GM21576 (cell line): ENCODE data around the gene TENT5A.
"Not testable (repeated sequence)": the region's sequence is repeated elsewhere in the genome, so short reads cannot be mapped to it uniquely, and the experiment has no call there.

Experiments used
- ATAC-seq: cut with Tn5 transposase; IDR thresholded peaks from one replicate; pipeline ENCODE4 v1.9.1; 2021; ENCODE audit warnings: mild to moderate bottlenecking, moderate library complexity; ENCODE audit not compliant: unreplicated experiment

Gene TENT5A

GRCh38 chr6:81752084-81752920 is at the start of gene TENT5A:
TENT5A (minus strand) TSS chr6:81752681; CDS start chr6:81752141, 540 bp downstream.
- ATAC-seq = peak; percentile 77

DNA sequence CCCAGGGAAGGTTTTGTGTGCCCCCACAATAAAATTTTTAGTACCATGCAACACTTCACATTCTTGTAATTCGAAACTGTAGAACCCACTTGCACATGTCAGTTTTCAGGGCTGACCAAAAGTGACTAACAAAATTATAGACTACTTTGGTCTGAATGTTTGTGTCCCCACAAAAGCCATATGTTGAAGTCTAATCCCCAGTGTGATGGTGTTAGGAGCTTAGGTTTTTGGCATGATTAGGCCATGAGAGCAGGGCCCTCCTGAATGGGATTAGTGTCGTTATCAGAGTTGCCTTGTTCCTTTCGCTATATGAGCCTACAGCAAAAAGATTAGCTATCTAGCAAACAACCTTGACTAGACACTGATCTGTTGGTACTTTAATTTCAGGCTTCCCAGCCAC is 49.0 kb upstream of the TENT5A start:
- no peak for ATAC-seq

DNA sequence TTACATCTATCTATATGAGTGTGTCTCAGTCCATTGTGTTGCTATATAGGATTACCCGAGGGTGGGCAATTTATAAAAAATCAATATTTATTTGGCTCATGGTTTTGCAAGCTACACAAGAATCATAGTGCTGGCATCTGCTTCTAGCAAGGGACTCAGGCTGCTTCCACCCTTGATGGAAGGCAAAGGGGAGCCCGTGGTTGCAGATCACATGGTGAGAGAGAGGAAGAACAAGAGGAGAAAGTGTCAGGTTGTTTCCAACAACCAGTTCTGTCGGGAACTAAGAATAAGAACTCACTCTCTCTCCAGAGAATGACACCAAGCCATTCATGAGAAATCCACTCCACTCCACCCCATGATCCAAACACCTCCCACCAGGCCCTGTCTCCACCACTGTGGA is 48.2 kb upstream of the TENT5A start:
- ATAC-seq = no peak

DNA sequence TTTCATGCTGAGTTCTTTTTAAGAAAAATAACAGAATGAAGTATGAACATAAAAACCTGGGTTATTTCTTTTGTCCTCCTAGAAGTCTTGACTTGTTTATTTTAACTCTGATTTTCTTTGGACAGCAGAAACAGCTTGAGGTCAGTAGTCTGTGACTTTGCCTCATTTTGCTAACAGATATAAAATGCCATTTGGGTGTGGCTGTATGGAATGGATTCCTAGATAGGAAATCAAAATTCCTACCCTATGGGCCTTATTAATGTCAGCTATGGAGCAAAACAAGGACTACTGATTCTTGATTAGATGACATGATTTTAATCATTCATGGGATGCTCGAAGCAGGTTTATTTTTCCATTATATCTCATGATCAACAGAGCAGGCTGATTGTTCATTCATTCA is 46.8 kb upstream of the TENT5A start:
- no peak for ATAC-seq

DNA sequence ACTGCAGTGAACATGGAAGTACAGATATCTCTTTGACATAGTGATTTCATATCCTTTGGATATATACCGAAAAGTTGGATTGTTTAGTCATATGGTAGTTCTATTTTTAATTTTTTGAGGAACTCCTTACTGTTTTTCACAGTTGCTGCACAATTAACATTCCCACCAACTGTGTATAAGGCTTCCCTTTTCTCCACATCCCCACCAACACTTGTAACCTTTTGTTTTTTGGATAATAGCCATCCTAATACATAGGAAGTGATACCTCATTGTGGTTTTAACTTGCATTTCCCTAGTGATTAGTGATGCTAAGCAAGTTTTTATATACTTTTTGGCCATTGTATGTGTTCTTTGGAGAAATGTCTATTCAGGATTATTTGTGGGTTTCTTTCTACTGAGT is 45.1 kb upstream of the TENT5A start:
- ATAC-seq = no peak

DNA sequence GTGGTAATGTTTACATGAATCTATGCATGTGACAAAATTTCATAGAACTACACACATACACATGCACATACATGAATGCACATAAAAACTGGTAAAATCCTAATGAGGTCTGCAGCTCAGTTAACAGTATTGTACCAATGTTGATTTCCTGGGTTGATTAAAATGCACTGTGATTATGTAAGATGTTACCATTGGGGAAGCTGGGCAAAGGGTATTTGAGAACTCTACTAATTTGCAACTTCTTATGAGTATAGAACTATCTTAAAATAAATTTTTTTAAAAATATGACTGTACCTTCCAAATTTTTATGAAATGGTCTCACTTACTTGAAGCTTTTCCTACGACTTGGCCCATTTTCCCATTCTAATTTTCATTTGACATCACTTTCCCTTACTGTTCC is 43.4 kb upstream of the TENT5A start:
- ATAC-seq = no peak

DNA sequence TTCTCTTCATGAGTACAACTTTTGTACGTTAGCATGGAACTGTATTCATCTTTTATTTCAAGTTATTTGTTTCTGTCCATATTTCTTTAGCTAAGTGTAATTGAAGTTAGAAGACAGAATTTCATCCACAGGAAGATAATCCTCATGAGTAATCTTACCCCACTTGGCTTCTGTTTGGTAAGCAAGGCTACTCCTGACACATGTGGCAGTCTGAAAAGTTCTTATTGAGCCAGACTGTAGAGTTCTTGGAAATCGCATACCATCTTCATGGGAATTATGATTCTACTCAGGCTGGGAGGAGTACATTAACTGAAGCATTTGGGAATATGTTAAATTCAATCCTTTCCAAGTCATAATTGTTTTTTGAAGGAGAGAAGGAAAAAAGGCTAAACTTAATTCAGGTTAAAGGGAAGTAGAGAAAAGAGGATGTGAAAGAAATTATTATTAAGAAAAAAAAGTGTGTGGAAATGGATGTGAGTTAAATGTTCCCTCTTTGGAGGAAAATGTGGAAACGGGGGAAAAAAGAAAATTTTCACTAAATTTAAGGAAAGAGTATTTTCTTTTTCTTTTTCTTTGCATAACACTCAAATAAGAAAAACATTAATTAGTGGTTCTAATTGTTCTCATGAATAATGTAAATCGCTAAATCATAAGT is 41.5 kb upstream of the TENT5A start:
- no peak for ATAC-seq

GRCh38 chr6:81792826-81793225 is 40.3 kb upstream of the TENT5A start:
- no peak for ATAC-seq

- no peak for ATAC-seq
These were observed 39.3 kb upstream of the TENT5A start for GRCh38 chr6:81791756-81792155.

DNA sequence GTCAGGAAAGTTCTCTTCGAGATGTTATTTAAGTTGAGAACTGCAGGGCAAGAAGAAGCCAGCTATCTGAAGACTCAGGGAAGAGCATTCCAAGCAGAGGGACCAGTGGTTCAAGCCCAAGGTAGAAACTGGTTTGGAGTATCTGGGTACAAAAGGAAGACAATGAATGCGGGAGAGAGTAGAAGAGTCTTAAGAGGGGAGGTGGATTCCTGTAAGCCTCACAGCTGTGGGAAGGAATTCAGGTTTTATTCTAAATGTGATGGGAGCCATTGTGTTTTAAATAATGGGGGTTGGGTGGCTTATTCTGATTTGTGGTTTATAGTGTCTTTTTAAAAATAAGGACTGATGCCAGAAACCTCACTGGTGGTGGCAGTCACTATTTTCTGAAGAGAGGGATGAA is 37.6 kb upstream of the TENT5A start:
- ATAC-seq = no peak

DNA sequence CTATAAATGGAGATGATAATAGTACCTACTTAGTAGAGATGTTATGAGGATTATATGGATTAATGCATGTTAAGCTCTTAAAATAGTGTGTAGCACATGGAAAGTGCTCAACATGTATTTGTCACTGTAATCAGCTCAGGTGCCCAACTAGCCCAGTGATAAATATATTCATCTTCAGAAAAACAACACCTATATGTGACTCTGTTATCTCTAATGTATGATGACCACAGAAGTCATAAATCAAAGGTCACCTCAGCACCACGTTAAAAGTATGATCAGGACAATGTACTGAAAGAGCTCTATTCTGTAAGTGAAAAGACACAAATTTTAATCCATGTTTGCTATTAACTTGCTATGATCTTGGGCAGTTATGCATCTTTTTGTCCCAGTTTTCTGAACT is 36.8 kb upstream of the TENT5A start:
- ATAC-seq = no peak

GRCh38 chr6:81788748-81789147 is 36.3 kb upstream of the TENT5A start:
- ATAC-seq = no peak

DNA sequence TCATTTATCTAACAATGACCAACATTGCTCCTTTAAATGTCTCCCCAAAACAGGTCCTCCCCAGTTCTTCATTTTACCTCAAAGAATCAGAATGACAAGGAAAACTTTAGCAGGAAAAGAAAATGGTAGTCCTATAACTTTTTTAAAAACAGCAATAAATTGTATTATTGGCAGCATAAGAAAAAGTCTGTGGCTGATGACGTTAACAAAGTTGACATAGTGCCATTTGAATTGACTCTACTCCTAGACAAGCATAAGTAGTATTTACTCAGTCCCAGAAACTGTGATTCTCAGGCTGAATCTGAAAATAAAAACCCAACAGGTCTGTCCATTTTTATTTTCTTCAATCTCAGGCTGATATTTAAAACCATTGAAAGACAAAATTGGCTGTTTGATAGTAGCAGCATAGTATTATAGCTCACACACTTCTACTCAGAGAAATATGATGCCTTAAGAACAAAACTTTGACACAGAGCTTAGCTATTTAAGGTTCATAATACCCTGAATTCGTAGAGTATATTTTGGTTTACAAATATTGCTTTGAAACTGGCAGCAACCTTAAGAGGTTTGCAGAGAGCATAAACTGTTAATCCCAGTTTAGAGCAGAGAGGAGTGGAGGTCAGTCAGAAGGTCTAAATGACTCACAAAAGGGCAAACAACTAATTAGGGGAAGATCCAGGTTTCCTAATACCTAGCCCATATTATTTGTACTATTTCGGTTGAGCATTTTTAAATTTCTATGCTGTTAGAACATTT is 35.0 kb upstream of the TENT5A start:
- no peak for ATAC-seq

- ATAC-seq = no peak
These were observed 33.7 kb upstream of the TENT5A start for GRCh38 chr6:81786150-81786549.

DNA sequence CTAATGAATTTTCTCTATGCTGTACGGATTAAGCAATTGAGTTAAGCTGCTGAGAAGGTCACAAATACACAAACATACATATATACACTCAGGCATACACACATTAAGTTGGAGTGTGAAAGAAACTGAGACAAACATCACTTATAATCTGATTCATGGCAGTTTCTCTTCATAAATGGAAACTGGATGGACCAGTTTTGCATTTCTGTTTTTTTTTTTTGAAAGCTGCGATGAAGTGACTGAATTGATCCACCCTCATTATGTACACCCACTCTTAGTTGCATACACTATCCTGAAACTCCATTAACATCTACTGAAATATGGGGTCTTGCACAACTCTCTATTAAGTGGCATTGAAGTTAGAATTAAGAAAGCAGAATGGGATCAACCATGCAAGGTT is 32.9 kb upstream of the TENT5A start:
- ATAC-seq = no peak

- ATAC-seq = no peak
These were observed 31.4 kb upstream of the TENT5A start for GRCh38 chr6:81783893-81784292.

GRCh38 chr6:81781624-81782023 is 29.1 kb upstream of the TENT5A start:
- ATAC-seq = no peak

DNA sequence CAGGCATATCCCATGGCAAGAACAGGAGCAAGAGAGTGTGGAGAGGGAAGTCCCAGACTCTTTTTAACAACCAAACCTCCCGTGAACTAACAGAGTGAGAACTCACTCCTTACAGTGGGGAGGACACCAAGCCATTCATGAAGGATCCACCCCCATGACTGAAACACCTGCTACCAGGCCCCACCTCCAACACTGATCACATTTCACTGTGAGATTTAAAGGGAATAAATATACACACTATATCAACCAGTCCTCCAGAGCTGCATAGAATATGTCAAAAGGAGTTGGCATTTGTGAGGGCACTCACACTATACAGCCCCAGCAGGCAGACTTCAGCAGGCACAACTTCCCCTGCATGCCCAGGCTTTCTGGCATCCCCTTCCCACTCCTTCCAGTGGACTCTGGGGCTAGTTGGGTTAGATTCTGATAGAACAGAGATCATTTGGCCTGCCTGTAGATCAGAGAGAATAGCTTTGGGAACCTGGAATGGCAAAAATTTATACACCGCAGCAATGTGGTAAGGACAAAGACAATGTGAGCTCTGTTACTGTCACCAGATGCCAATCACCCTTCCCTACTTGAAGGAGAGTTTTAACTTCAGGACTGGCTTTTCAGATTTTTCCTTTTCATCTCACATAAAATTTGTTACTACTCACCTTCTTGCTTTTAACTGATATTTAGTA is 25.2 kb upstream of the TENT5A start:
- ATAC-seq = no peak

- not testable (repeated sequence) for ATAC-seq
These were observed 23.7 kb upstream of the TENT5A start for GRCh38 chr6:81776219-81776618.

DNA sequence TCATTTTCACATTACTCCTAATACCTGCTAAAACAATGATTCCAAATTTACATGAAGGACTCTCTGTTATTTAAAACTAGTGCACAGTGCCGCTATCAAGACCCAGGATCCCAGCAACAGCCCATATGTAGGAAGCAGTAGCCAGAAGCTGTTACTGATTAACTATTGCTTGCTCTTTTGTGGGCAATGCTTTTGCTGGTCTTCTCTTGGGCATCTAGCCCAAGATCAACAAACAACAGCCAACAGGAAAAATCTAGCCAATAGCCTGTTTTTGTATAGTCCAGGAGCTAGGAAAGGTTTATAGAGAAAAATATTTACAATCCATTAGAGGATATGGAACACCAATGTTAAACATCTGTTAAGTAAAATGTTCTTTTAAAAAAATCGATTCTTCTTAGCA is 22.1 kb upstream of the TENT5A start:
- no peak for ATAC-seq

DNA sequence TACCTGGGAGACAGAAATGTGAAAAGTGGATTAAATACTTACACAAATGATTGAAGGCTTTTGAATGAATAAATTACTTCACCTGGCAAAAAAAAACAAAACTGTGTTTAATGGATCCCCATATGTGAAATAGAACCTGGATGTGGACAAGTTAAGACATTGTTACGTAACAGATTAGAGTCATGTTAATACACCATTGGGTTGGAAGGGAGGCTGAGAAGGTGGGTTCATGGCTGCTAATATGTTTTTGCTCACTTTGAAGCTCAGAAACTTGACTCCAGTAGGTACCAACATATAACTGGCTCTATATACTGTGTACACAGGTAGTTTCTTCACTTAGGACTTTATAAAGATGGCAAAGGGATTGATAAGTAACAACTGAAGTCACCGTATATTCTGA is 21.4 kb upstream of the TENT5A start:
- no peak for ATAC-seq
